PC-3 (cell line): ENCODE results near the gene SLC25A12. TPM values are rescaled to one million over a fixed set of nuclear protein-coding genes. Genes with fewer than 3 reads are reported as not detected.

Experiments
- ATAC-seq: fragments of 200-7000 bp; cut with Tn5 transposase; 2 replicates; pipeline ENCODE4 v1.9.1; 2020; ENCODE audit warnings: mild to moderate bottlenecking, moderate library complexity
- BruUV-seq: library from RNA; stranded (reverse); fragments of 400-500 nt; replicated peaks from 2 replicates; lab custom pipeline; 2021; lab: Mats Ljungman, UMichigan
- CTCF ChIA-PET: fragments of 300-600 bp; sonication (Branson Sonifier 250); formaldehyde crosslinking; loops from one replicate; lab custom pipeline; 2022; ENCODE audit warnings: antibody characterized with exemption; lab: Charles Lee
- POLR2A ChIA-PET: fragments of 300-600 bp; sonication (Branson Sonifier 250); formaldehyde crosslinking; loops from one replicate; lab custom pipeline; 2022; ENCODE audit warnings: antibody characterized with exemption; ENCODE audit not compliant: unreplicated experiment; lab: Charles Lee
- DNase-seq: peaks from one replicate; pipeline ENCODE4 v3.0.0-alpha.2; 2015
- H2AFZ ChIP-seq: fragments of 300-600 bp; sonication (generic); 2 replicates; pipeline ENCODE4 v1.6.0; 2016; ENCODE audit warnings: antibody characterized with exemption, low read length
- H3F3A ChIP-seq: fragments of 300-600 bp; sonication (generic); one replicate; pipeline ENCODE4 v1.6.0; 2017; ENCODE audit warnings: antibody characterized with exemption, low read length, control low read depth, mild to moderate bottlenecking; ENCODE audit not compliant: unreplicated experiment
- H3K27ac ChIP-seq: fragments of 300-600 bp; sonication (generic); 2 replicates; pipeline ENCODE4 v1.5.1; 2016; ENCODE audit warnings: mild to moderate bottlenecking, low read length
- H3K27me3 ChIP-seq: fragments of 300-600 bp; sonication (generic); 2 replicates; pipeline ENCODE4 v1.6.1; 2016; ENCODE audit warnings: low read length, mixed read lengths
- H3K36me3 ChIP-seq: fragments of 300-600 bp; sonication (generic); 2 replicates; pipeline ENCODE4 v1.6.1; 2016; ENCODE audit warnings: low read depth, mixed run types, low read length, mixed read lengths
- H3K4me1 ChIP-seq: fragments of 300-600 bp; sonication (generic); 2 replicates; pipeline ENCODE4 v1.5.1; 2016; ENCODE audit warnings: low read length; ENCODE audit not compliant: insufficient read depth
- H3K4me2 ChIP-seq: fragments of 300-600 bp; sonication (generic); 2 replicates; pipeline ENCODE4 v1.6.0; 2016; ENCODE audit warnings: low read length
- H3K4me3 ChIP-seq: fragments of 300-600 bp; sonication (generic); 2 replicates; pipeline ENCODE4 v1.5.1; 2016; ENCODE audit warnings: mild to moderate bottlenecking, low read length, mixed read lengths
- H3K79me2 ChIP-seq: fragments of 300-600 bp; sonication (generic); 2 replicates; pipeline ENCODE4 v1.6.1; 2017; ENCODE audit warnings: low read length, mixed read lengths
- H3K9ac ChIP-seq: fragments of 300-600 bp; sonication (generic); 2 replicates; pipeline ENCODE4 v1.6.0; 2016; ENCODE audit warnings: mild to moderate bottlenecking, low read length
- H3K9me2 ChIP-seq: fragments of 300-600 bp; sonication (generic); replicated peaks from 2 replicates; pipeline ENCODE4 v1.6.1; 2016; ENCODE audit warnings: mixed run types, low read length, mixed read lengths
- H3K9me3 ChIP-seq: fragments of 300-600 bp; sonication (generic); 2 replicates; pipeline ENCODE4 v1.6.1; 2016; ENCODE audit warnings: low read length, mixed read lengths
- H4K20me1 ChIP-seq: fragments of 300-600 bp; sonication (generic); 2 replicates; pipeline ENCODE4 v1.6.1; 2016; ENCODE audit warnings: low read length, mixed read lengths
- CTCF ChIP-seq: fragments of 300-600 bp; sonication (generic); conservative IDR thresholded peaks from 2 replicates; pipeline ENCODE4 v1.5.1; 2017; ENCODE audit warnings: antibody characterized with exemption, low read depth, mild to moderate bottlenecking, low read length
- EZH2 ChIP-seq: fragments of 300-600 bp; sonication (generic); IDR thresholded peaks from one replicate; pipeline ENCODE4 v1.6.1; 2017; ENCODE audit warnings: antibody characterized with exemption, mild to moderate bottlenecking, low read length; ENCODE audit not compliant: unreplicated experiment
- EZH2phosphoT487 ChIP-seq: fragments of 300-600 bp; sonication (generic); IDR thresholded peaks from 2 replicates; pipeline ENCODE4 v1.6.1; 2018; ENCODE audit warnings: mild to moderate bottlenecking, antibody characterized with exemption, low read length, borderline replicate concordance
- intact Hi-C: fragments of 100-400 bp; cut with micrococcal nuclease; formaldehyde crosslinking; loops from 2 replicates; pipeline ENCODE4 v1.9.0; 2023
- total RNA-seq: library from RNA; depleted of rRNA; stranded (reverse); fragments of >200 nt; gene quantifications from 2 replicates; pipeline ENCODE4 v1.2.3, GENCODE V29; 2014

Gene SLC25A12
- total RNA-seq, 1 experiment from 2014 or later: 18.4 TPM

- BruUV-seq: no TSS peak
- TF ChIP-seq EZH2phosphoT487 (no peak), CTCF (no peak), EZH2 (no peak)
- intact Hi-C loops: no loop called here
These were observed 46.4 kb downstream of the SLC25A12 start for GRCh38 chr2:171847627-171848026.

GRCh38 chr2:171846894-171847293 lies 47.1 kb downstream of the SLC25A12 start:
- Histone ChIP-seq H3K9me3 (no peaks in the 10 kb centered on the region), H3K27me3 (no peaks in the 10 kb centered on the region), H3K9me2 (no peaks in the 10 kb centered on the region), H3K79me2 (no peaks in the 10 kb centered on the region), H2AFZ (no peak overlapping the region), H3F3A (no peaks in the 10 kb centered on the region), H3K27ac (no peak overlapping the region), H3K9ac (no peak overlapping the region), H3K36me3 (peaks cover 6% of the 10 kb centered on the region; the same call in 1 of the 2 replicates), H4K20me1 (no peaks in the 10 kb centered on the region), H3K4me3 (no peak overlapping the region), H3K4me1 (no peaks in the 10 kb centered on the region), H3K4me2 (no peak overlapping the region)
- CTCF ChIA-PET: no interaction called here
- POLR2A ChIA-PET: no interaction called here
- no peak for ATAC-seq
- TF ChIP-seq EZH2 (no peak), EZH2phosphoT487 (no peak), CTCF (no peak)
- no peak for DNase-seq
- no TSS peak for BruUV-seq
- intact Hi-C loops: no loop called here

More at GRCh38 chr2:171847627-171848026, 46.4 kb downstream of the SLC25A12 start:
- Histone ChIP-seq H3K79me2 (no peaks in the 10 kb centered on the region), H3K4me2 (no peak overlapping the region), H3K36me3 (peaks cover 4% of the 10 kb centered on the region; the same call in 1 of the 2 replicates), H3K9me3 (no peaks in the 10 kb centered on the region), H2AFZ (no peak overlapping the region), H3F3A (no peaks in the 10 kb centered on the region), H3K9me2 (no peaks in the 10 kb centered on the region), H4K20me1 (no peaks in the 10 kb centered on the region), H3K27me3 (no peaks in the 10 kb centered on the region), H3K4me3 (no peak overlapping the region), H3K4me1 (no peaks in the 10 kb centered on the region), H3K9ac (no peak overlapping the region), H3K27ac (no peak overlapping the region)
- POLR2A ChIA-PET: no interaction called here
- CTCF ChIA-PET: no interaction called here
- no peak for ATAC-seq
- DNase-seq: no peak

- CTCF ChIA-PET: no interaction called here
- intact Hi-C loops: no loop called here
These were observed 52.0 kb downstream of the SLC25A12 start for GRCh38 chr2:171841996-171842395.

More at GRCh38 chr2:171841996-171842395, 52.0 kb downstream of the SLC25A12 start:
- H3K79me2 ChIP-seq: no peaks in the 10 kb centered on the region
- no peaks in the 10 kb centered on the region for H3K9me3 ChIP-seq
- TF ChIP-seq EZH2phosphoT487: no peak
- TF ChIP-seq EZH2: no peak
- TF ChIP-seq CTCF: no peak
- H3F3A ChIP-seq: no peaks in the 10 kb centered on the region
- no peaks in the 10 kb centered on the region for H3K4me1 ChIP-seq
- no peaks in the 10 kb centered on the region for H3K27me3 ChIP-seq
- POLR2A ChIA-PET: no interaction called here
- no peak overlapping the region for H3K4me2 ChIP-seq
- no peak for DNase-seq
- BruUV-seq: no TSS peak
- no peak overlapping the region for H2AFZ ChIP-seq
- H3K27ac ChIP-seq: no peak overlapping the region
- H3K9ac ChIP-seq: no peak overlapping the region
- H3K36me3 ChIP-seq: peaks cover 12% of the 10 kb centered on the region; the same call in 1 of the 2 replicates
- ATAC-seq: no peak
- no peaks in the 10 kb centered on the region for H3K9me2 ChIP-seq
- no peaks in the 10 kb centered on the region for H4K20me1 ChIP-seq
- H3K4me3 ChIP-seq: no peak overlapping the region
